GF-D8 (cell line): ENCODE measurements around the gene ATP2A3.

ENCODE experiments used
- DNase-seq: peaks from one replicate; lab custom pipeline; 2025; lab: John Stamatoyannopoulos, UW

ATP2A3 gene

GRCh38 chr17:3964203-3965117 is at the start of gene ATP2A3:
Gene ATP2A3 (minus strand): TSS chr17:3964437. CDS start chr17:3964291, 146 bp downstream.
- no peak for DNase-seq

GRCh38 chr17:4010754-4011153 is 46.5 kb upstream of the ATP2A3 start:
- no peak for DNase-seq

GRCh38 chr17:4009186-4009785 is 45.0 kb upstream of the ATP2A3 start:
- no peak for DNase-seq

GRCh38 chr17:4008441-4009185 is 44.4 kb upstream of the ATP2A3 start:
- DNase-seq: no peak

GRCh38 chr17:4008082-4008435 is 43.8 kb upstream of the ATP2A3 start:
- no peak for DNase-seq

GRCh38 chr17:4007346-4008081 is 43.3 kb upstream of the ATP2A3 start:
- DNase-seq: no peak

- no peak for DNase-seq
These were observed 42.5 kb upstream of the ATP2A3 start for GRCh38 chr17:4006745-4007211.

- no peak for DNase-seq
These were observed 41.9 kb upstream of the ATP2A3 start for GRCh38 chr17:4006165-4006589.

DNA sequence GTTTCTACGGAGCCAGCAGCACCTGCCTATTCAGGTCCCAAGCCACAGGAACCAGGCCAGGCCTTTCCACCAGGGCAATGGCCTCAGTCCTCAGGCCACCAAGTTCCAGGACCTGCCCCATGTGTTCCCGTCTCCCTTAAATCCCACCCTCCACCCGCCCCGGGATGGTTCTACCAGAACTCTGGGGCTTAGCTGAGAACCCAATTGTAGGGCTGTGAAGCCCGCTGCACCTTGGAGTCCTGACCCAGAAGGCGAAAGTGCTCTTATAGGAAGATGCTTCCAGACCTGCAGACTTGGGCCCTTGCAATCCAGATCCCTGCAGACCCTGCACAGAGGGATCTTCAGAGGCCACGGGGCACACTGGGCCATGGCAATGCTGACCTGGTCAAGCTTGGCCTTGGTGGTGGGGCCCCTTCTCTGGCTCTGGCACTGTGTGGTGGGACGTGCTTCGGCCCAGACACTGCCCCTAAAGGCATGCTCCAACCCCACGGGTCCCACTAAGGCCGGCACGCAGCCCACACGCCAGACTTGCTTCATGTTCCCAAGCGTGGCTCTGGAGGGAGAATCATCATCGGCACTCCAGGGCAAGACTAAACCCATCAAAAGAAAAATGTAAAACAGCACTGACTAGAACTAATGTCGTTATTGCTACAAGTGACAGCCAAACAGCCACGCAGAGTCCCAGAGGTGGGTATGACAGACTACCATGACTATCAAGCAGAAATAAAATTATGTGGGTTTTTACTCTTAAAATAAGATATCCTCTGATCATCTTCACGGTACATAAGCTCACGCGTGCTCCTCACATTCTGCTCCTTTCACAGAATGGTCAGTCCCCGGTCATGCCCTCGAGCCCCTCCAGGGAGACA is 41.3 kb upstream of the ATP2A3 start:
- DNase-seq: no peak

DNA sequence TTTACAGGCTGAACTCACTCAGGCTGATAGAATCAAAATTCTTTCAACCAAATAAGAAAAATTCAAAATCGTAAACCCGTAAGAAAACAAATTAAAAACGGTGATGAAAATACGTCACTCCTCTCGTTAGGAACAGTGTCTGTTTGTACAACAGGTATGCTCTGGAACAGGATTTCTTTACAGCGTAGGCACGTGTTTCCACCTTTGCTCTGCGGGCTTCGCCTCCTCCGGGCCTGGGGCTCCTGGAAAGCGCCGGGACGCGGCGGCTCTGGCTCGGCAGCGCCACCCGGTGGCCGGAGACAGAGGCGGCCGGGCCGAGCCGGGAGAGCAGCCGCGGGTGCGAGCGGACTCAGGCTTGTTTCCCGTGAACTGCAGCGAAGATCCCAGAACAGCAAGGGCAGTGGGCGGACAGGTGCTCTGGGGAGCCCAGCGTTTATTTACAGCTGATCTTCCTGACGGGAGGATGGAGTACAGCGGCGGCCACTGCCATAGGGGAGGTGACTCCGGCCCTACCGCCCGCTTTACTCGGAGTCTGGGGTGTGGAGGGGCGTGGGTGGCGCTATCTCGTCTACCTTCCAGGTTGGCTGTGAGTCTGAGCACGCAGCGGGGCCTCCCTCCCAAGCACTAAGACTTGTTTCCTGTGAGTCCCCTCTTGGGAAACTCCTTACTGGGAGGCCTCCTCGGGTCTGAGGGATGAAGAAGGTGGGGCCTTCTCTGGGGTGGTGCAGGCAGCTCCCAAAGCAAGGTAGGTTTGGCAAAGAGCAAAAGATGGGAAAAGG is 40.5 kb upstream of the ATP2A3 start:
- DNase-seq: peak; percentile 12

DNA sequence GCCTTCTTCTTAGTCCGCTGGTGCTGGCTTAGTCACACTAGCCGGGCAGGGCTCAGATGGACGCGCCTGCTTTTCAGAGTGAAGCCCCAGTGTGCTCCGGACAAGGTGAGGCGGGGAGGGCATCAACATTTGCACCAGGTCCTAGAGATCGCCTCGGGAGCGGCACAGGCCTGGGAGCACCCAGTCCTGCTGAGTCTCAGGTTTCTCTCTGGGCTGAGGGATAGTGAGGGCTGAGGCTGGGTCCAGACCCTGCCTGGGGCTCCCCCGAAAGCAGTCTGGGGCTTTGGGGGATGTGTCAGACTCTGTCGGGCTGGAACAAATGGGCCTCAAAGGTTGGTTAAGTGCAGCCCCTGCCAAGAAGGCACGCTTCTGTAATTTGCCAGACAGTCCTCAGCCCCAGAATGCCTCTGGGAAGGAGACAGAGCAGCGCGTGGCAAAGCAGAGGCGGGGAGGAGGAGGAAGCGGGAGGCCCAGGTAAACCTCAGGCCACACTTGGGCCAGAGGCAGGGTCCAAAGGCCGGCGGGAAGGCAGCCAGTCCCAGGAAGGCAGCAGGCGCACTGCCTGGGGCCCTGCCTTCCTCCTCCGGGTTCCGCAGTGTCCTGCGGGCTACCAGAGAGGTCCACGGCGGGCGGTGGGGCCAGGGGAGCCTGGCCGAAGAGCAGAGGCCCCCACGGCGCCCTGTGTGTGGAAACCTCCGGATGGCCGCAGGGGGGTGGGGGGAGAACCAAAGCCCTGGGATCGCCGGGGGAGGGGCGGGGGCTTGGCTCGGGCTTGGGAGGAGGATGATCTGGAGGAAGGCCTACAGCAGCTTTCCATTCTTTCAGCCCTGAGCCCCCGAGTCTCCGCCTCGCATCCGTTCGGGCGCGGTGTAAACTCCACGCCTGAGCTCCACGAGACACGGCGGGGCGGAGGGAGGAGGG is 39.5 kb upstream of the ATP2A3 start:
- no peak for DNase-seq

- no peak for DNase-seq
These were observed 38.9 kb upstream of the ATP2A3 start for GRCh38 chr17:4003131-4003500.

- DNase-seq: no peak
These were observed 36.9 kb upstream of the ATP2A3 start for GRCh38 chr17:4001048-4001590.

DNA sequence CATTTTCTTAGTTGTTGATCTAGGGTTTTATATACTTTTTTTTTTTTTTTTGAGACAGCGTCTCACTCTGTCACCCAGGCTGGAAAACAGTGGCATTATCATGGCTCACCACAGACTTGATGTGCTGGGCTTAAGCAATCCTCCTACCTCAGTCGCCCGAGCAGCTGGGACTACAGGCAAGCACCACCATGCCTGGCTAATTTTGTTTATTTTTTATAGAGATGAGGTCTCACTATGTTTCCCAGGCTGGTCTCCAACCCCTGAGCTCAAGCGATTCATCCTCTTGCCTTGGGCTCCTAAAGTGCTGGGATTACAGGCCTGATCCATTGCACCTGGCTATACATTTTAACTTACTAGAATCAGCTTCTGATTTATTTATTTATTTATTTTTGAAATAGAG is 34.2 kb upstream of the ATP2A3 start:
- peak; percentile 0 for DNase-seq

DNA sequence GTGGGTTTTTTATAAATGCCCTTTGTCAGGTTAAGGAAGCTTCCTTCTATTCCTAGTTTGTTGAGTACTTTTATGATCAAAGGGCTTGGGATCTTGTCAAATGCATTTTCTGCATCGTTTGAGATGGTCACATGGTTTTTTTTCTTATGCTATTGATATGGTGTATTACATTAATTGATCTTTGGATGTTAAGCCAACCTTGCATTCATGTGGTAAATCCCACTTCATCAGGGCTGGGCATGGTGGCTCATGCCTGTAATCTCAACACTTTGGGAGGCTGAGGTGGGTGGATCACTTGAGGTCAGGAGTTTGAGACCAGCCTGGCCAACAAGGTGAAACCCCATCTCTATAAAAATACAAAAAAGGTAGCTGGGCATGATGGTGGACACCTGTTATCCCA is 30.8 kb upstream of the ATP2A3 start:
- DNase-seq: no peak

DNA sequence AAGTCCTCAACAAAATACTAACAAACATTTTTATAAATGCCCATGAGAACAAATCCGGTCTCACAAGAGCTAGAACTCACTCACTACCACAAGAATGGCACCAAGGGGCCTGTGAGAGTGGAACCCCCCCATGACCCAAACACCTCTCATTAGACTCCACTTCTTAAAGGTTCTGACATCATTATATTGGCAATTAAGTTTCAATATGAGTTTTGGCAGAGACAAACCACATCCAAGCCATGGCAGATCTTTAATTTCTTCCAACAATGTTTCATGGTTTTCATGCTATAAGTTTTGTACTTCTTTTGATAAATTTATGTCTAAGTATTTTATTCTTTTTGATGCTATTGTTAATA is 30.0 kb upstream of the ATP2A3 start:
- no peak for DNase-seq

DNA sequence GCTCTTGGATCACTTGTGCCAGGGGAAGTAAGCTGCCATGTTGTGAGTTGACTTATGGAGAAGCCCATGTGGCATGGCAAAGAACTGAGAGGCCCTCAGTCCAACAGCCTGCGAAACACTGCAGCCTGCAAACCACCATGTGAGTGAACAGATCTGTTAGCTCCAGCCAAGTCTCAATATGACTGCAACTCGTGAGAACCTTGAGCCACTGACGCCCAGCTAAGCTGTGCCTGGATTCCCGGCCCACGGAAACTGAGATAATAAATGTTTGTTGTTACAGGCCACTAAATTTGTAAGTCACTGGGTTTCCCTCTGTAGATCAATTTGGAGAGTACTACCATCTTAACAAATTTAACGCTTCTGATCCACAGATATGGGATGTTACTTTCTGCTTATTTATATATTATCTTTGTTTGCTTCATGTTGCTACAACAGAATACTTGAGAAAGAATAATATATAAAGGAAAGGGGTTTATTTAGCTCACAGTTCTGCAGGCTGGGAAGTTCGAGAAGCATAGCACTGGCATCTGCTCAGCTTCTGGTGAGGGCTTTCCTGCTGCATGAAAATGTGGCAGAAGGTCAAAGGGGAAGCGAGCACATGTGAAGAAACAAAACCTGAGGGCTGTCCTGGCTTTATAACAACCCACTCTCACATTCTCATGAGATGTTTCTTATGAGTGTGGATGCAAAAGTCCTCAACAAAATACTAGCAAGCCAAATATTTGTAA is 29.4 kb upstream of the ATP2A3 start:
- no peak for DNase-seq

DNA sequence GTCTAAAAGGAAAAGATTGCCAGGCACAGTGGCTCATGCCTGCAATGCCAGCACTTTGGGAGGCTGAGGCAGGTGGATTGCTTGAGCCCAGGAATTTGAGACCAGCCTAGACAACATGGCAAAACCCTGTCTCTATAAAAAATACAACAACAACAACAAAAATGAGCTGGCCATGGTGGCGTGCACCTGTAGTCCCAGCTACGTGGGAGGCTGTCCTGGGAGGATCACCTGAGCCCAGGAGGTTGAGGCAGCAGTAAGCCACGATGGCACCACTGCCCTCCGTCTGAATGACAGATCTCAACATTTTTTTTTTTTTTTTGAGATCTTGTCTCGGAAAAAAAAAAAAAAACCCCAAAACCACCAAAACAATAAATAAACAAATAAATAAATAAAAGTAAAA is 28.1 kb upstream of the ATP2A3 start:
- no peak for DNase-seq
